ENCODE results near the gene TAS1R3.

The TAS1R3 gene

DNA sequence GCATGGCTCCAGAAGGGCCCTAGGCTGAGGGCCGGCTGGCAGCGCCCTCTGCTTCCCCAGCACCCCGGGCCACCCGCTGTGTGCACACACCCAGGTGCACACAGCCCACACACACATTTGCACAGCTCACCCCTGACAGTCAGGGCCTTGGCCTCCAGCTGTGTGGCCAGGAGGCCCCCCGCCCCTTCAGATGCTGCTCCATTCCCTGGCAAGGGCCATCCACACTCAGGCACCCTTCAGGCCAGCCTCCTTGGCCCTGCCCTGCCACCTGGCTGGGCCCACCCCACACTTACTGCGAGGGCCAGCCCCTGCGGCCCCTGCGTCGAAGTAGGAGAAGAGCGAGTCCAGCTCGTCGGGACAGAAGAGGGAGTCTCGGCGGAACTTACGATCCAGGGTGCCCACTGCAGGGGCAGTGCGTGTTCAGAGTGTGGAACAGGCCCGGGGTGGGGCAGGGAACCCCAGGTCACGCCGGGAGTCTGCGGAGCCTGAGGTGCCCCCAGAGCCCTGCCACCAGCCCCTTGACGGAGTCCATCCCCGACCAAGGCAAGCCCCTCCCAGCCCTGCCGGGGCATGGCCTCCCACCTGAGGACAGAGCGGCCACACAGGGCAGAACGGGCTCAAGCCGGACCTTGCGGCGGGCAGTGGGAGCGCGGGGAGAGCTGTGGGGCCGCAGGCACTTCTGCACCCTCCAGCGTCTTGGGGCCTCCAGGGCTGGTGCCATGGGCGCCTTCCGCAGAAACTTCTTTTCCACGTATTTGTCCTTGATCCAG is 35.7 kb upstream of the TAS1R3 start:
- DNase-seq (ENCODE audit: low read depth): no peak

DNA sequence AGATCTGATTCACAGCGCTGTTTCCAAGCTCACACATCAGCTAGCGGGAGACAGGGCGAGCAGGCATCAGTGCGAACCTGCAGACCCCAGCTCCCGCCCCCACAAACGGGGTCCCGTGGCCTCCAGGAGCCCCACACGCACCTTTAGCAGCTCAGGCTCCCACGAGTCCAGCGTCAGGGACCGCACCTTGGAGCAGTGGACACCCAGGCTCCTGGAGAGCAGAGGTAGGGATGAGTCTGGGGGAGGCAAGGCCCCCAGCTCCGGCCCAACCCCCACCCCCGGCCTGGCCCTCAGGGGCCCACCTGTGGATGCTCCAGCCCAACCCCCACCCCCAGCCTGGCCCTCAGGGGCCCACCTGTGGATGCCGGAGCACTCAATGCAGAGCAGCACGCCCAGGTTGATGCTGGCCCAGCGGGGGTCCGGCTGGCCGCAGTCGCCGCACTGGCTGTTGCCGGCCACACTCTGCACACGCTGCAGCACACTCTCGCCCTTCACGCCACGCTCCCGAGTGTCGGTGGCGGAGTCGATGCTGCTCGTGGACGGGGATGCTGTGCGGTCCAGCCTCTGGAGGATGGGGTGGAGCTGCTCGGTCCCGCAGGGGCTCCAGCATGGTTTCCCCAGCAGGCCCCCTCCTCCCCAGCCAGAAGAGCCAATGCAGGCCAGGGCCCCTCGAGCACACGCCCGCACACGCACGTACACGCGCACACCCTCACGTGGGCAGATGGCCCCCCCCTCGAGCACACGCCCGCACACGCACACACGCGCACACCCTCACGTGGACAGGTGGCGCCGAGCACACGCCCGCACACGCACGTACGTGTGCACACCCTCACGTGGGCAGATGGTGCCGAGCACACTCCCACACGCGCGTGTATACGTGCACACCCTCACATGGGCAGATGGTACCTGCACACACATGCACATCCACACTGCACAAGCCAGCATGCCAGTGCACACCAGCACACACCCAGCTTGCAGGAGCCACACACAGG is 34.7 kb upstream of the TAS1R3 start:
- DNase-seq (ENCODE audit: low read depth): no peak

DNA sequence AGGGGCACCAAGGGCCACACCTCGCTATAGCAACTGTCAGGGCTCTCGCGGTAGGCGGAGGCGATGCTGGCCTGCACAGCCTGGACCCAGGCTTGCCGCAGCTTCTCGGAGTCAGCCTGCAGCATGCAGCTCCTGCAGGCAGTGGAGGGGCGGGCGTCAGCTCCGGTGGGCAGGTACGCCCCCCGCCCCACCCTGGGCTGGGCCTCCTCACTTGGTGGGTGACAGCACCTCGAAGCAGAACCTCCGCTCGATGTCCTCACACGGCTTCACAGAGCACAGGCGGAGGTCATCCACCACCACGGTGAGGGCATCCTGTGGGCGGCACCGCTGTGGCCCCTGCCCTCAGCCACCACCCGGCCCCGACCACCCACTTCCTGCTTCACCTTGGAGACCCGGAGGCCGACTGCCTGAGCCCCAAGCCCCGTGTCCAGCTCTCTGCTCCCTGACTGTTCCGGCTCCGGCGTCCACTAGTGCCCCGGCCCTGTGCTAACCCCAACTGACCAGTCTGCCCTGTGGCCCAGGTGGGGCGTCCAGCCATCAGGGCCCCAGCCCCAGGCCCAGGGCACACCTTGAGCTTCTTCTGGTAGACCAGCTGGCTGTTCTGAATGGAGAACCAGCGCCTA is 33.2 kb upstream of the TAS1R3 start:
- DNase-seq (ENCODE audit: low read depth): no peak

DNA sequence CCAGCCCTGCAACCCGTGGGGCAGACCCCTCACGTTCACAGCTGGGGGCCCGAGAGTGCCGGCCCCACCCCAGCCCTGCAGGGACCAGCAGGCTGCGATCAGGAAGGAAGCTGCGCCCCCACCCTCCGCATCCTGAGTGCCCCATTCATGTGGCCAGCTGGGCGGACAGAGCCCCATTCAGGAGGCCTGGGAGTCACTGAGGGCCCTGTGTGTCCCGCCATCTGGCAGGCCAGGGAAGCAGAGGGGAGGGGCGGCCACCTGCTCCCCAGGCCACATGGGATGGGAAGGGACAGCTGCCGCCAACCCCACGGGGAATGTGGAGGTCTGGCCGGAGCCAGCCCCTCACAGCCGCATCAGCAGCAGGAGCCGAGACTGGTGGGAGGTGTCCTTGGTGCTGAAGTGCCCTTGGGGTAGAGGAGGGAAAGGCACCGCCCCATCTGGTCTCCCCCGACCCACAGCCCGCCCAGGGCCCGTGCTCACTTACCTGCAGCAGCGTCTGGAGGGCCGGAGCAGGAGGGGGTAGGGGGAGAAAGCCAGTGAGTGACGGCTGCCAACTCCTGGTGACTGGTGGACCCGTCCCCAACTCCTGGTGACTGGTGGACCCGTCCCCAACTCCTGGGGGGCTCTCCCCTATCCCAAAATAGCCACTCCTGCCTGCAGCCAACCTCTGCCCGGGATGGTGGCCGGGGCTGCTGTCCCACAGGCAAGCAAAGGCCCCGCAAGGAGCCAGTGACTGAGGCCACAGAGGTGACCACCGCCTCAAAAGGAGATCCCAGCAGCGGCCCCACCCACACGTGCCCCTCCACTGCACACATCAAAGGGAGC is 32.0 kb upstream of the TAS1R3 start:
- DNase-seq (ENCODE audit: low read depth): no peak

DNA sequence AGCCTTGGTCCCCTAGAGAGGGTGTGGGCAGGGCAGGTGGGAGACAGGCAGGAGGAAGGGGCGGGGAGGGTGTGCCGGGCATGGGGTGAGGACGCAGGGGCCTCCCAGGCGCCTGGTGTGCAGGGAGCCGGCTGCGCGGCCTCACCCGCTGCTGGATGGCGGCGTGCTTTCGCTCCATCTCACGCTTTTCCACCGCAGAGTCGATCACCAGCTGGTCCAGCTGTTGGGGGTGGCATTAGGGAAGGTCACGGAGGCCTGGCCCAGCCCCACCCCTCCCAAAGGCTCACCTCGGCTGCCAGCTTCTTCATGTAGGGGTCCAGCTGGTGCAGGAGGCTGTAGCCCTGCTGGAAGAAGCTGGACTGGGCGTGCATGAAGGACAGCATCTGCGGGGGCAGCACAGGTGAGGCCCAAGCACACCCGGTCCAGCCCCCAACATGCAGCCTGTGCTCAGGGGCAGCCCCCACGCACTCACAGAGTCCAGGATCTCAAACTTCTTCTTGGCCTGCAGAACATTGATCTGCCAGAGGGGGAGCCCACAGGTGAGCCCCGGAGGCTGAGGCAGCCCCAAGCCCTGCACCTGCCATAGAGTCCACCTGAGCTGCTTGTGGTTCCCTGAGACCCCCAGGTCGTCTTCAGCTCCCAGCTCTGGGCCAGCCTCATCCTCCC is 31.3 kb upstream of the TAS1R3 start:
- DNase-seq (ENCODE audit: low read depth): no peak

DNA sequence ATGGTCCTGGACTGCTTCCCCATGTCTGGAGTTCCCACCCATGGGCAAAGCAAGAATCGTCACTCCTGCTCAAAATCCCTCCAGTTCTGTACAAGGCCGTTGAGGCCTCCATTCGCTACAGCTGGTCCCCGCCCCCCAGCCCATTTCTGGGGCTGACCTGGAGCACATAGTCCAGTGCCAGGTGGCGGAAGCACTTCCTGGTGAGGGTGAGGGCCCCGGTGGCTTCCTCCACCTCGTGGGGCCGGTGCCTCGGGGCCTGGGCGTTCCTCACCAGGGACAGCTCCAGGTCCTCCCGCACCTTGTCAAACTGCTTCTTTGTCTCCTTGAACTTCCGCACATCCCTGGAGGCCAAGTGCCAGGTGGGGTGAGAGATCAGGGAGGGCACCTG is 30.7 kb upstream of the TAS1R3 start:
- no peak for DNase-seq (ENCODE audit: low read depth)

DNA sequence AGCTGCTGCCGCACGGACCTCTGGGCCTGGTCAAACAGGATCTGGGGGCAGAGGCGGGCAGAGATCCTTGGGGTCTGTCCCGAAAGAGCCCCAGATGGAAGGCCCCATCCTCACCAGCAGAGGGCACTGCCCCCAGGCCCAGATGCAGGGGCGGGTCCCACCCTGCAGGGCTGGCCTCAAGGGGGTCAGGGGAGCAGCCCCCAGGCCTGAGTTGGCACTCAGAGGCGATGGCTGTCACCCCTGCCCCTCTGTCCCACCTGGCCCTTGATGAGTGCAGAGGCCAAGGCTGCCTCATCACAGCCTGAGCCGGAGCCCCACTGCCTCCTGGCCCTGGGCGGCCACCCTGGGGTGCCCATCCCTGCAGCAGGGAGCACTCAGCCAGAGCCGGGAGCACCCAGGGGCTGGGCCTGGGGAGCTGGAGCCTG is 29.1 kb upstream of the TAS1R3 start:
- no peak for DNase-seq (ENCODE audit: low read depth)

DNA sequence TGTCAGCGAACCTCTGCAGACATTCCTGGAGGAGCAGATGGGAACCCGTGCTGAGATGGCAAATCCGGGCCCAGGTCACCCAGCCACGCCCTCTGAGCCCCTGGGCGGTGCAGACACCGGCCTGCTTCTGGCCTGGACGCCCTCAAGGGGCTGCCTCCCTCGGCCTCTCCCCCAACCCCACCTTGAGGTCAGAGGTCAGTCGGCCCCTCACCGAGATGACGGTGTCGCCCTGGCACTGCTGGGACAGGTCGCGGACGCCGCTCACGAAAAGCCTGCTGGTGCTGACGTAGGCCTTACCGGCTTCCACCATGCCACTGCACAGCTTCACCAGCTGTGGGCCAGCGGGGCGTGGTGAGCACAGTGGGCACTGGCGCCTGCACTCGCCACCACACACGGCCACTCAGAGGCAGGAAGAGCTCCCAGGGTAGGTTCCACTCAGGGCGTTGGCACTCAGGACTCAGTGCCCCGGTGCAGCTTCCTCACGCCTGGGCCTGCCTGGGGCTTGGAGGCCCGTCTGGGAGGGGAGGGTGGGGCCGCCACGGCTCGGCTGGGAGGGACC is 28.1 kb upstream of the TAS1R3 start:
- DNase-seq (ENCODE audit: low read depth): no peak

DNA sequence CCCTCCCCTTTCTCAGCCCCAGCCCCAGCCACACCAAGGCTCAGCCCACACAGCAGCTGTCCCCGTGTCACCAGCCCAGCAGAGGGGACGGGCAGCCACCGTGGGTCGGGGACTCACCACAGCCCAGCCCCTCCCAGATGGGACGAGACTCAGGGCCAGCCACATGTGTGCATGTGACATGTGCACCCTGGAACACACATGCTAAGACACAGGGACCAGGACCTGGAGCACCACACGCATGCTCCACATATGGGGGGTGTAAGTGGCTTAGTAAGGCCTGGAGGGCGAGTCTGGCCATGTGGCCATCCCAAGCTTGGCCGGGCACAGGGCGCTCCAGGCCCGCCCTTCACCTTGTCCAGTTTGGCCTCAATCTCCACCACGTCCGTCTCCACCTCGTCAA is 27.3 kb upstream of the TAS1R3 start:
- no peak for DNase-seq (ENCODE audit: low read depth)

DNA sequence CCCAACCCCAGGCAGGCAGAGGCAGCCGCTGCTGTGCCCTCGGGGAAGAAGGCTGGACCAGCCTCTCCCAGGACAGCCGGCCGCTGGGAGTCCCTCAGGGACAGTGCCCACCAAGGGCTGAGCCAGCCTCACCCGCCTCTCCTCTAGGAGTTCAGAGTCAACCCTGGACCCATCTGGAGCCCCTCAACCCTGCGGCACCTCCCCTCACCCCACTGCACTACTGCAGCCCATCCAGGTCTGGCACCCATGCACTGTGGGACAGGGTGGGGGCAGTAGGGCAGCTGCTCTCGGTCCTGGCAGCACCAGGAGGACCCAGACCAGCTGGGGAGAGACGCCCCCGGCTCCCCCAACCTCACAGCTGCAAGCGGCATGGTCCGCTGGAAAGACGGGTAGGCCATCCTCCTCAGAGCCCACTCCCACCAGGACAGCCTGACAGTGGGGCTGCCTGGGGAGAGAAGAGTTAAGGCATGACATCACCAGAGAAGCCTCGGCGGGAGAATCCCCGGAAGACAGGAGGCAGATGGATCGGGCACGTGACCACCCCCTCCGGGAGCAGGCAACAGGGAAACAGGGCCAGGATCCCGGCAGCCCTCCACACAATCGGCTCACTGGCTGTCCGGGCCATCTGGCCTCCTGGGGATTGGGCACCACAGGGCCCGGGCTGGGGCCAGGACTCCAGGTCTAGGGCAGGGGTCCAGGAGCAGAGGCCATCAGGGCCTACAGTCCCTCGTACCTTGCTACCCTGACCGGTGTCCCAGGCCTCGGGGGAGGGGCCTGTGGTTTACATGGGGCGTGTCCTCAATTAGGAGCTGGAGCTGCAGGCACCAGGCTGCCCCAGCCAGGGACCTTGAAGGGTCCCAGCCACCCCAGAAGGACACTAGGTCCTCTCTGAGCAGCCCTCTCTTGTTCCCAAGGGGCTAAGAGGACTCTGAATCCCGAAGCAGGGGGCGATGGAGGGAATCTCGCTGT is 26.5 kb upstream of the TAS1R3 start:
- no peak for DNase-seq (ENCODE audit: low read depth)

DNA sequence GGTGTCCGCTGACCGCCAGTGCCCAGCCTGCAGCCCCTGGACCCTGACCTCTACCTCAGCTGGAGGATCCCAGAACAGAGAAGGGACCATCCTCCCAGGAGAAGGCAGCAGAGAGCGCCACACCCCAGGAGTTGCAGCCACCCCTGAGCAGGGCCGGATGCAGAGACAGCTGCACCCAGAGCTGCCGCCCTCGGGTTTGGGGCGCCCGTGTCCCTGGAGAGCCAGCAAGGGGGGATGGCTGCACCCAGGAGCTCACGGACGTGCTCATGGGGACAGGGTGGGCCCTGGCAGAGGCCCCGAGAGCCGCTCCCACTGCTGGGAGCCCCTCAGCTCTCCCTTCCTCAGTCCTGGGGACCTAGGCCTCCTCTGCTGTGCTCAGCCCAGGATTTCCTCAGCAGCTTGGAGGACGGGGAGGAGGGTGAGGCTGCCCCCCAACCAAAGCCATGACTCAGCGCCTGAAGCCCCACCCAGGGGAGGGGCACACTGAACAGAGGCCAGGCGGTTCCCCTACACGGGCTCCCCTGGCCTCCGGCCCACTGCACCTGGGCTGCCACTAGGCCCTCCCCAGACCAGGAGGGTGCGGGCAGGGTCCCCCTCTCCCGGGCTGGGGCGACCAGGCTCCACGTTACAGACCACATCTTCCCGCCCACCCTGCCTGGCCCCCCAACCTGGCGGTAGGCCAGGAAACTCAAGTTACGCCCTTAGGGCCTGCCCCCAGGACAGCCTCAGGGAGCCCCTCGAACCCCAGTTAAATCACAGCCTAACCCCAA is 25.6 kb upstream of the TAS1R3 start:
- DNase-seq (ENCODE audit: low read depth): peak; percentile 41

DNA sequence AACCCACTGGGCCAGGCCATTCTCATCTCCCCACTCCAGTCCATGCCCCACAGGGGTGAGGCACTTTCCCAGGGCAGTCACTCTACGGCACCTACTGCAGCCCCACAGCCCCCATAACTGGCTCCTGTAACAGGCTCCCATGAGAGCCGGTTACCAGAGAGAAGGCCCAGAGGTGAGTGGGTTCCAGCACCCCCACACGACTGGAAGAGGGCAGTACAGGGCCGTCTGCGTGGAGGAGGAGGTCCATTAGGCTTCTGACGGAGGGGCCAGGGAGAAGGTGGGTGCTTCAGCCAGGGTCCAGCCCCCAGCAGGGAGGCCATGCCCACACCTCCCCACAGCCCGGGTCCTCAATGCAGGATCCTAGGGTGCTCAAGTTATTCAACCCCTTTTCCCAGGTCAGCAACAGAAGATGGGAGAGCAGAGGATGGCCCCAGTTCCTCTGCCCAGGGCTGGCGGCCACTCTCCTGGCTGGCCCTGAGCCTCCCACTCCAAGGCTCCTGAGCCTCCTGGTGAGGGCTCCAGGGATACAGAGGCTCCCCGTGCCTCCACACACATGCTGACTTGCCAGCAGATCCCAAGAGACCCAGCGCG is 24.9 kb upstream of the TAS1R3 start:
- DNase-seq (ENCODE audit: low read depth): no peak

DNA sequence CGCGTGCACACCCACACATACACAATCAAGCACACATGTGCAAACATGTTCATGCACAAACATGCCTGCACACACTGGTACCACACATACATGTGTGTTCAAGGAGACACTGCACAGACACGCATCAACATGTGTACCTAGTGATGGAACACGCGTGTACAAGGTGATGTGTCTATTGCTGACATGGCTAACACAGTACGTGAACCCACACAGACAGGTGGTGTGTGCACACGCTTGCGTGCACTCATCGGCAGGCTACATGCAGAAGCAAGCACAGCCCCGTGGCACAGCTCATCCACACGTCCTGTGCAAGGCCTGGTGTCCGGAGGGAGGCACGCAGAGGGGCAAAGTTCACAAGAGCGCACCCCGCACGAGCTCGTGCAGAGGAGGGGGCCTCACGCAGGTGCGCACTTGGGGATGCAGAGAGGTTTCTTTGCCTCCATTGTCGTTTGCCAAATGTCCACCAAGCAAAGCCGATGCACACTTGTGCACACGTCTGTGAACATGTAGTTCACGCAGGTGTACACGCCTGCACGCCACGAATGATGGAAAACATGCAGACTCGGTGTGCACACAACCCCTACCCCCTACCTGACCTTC is 24.3 kb upstream of the TAS1R3 start:
- no peak for DNase-seq (ENCODE audit: low read depth)

DNA sequence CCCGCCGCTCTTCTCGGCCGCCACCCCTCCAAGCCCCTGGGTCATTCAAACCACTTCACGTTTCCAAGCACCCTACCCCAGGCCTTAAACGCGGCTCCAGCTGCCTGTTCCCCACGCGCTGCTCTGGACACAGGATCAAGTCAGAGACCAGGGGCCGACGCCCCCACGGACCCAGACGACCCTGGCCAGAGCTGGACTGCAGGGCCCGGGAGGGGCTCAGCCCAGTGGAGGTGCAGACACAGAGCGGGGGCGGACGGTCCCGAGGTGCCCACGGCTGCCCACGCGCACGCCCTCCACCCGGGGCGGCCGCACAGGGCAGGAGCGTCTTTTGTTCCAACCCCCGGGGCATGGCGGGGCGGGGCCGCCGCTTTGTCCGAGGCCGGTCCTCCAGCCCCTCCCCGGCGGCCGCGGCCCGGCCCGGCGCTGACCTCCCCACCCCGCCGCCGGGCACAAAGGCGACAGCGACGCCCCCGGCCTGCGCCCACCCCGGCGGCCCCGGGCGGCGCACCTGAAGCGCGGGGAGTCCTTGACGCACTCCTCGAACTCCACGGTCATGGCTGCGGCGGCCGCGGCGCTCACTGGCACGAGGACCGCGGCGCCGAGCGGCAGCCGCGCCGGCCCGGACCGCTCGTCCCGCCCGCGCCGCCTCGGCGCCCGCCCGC is 23.7 kb upstream of the TAS1R3 start:
- DNase-seq (ENCODE audit: low read depth): no peak

DNA sequence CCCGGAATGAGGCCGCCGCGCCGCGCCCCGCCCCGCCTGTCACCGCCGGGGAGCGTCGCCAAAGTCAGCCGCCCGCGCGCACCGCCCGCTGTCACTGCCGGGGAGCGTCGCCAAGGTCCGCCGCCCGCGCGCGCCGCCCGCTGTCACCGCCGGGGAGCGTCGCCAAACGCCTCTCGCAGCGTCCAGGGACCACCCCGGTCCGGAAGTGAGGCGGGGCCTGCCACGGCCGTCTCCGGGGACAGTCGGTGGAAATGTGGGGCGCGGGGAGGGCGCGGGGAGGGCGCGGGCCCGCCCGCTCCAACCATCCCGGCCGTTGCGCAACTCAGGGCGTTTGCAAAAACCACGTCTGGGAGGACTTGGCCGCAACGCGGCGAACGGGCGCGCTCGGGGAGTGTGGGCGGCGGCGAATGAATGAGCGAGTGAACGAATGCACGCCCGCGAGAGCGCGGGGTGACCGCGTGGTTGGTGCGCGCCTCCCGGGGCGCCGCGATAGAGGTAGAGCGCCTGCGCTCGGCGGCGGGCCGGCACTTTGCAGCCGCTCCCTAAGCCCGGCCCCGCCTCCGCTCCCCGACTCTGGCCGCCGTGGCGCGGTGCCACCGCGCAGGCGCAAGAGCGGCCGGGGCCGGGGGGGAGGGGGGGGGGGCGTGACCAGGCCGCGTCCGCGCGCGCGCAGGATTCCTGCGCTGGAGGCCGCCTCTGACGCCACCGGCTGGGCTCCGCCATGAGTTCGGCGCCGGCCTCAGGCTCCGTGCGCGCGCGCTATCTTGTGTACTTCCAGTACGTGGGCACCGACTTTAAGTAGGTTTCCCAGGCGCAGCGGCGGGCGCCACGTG is 22.9 kb upstream of the TAS1R3 start, which contains the start of the genes ACAP3 and PUSL1:
TSS of gene ACAP3 (minus strand) at position 8 of the 833 bp plus-strand sequence. CDS start 115 bp downstream, outside the sequence.
TSS of gene PUSL1 (plus strand) at position 675 of the 833 bp plus-strand sequence. CDS start at position 722, 47 bp downstream.
- DNase-seq (ENCODE audit: low read depth): peak; percentile 81

DNA sequence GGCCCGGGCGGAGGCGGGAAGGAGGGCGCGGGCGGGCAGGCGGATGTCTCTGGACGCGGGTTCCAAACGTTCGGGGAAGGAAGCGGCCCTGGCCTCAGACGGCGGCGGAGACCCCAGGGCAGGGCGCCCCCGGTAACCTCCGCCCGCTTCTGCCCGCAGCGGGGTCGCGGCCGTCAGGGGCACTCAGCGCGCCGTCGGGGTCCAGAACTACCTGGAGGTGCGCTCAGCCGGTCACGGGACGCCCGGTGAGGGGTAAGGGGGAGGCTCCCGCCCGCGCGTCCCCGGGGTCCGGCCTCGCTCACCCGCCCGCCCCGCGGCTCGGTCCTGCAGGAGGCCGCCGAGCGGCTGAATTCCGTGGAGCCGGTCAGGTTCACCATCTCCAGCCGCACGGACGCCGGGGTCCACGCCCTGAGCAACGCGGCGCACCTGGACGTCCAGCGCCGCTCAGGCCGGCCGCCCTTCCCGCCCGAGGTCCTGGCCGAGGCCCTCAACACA is 22.3 kb upstream of the TAS1R3 start:
- no peak for DNase-seq (ENCODE audit: low read depth)
